ENCODE data around the gene TTYH3.

- TF ChIP-seq ELF4 (IDR thresholded peaks at IDR 0.05): no peak
- no peak for TF ChIP-seq SP1 (IDR thresholded peaks at IDR 0.05)
- no peak for TF ChIP-seq FOXK2 (IDR thresholded peaks at IDR 0.05)
- TF ChIP-seq BHLHE40 (IDR thresholded peaks at IDR 0.05; ENCODE audit: borderline replicate concordance): no peak
- TF ChIP-seq FOXA1 (IDR thresholded peaks at IDR 0.05): no peak
- no peak for TF ChIP-seq ZNF384 (IDR thresholded peaks at IDR 0.05)
- no peak for TF ChIP-seq SUZ12 (IDR thresholded peaks at IDR 0.05)
- TF ChIP-seq, protein P1, sequence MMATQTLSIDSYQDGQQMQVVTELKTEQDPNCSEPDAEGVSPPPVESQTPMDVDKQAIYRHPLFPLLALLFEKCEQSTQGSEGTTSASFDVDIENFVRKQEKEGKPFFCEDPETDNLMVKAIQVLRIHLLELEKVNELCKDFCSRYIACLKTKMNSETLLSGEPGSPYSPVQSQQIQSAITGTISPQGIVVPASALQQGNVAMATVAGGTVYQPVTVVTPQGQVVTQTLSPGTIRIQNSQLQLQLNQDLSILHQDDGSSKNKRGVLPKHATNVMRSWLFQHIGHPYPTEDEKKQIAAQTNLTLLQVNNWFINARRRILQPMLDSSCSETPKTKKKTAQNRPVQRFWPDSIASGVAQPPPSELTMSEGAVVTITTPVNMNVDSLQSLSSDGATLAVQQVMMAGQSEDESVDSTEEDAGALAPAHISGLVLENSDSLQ (IDR thresholded peaks at IDR 0.05): no peak
- TF ChIP-seq ARNT (IDR thresholded peaks at IDR 0.05): no peak
- no peak for TF ChIP-seq FOXM1 (IDR thresholded peaks at IDR 0.05; ENCODE audit: borderline replicate concordance)
- TF ChIP-seq L3MBTL2 (conservative IDR thresholded peaks at IDR 0.05): no peak
- TF ChIP-seq TARDBP (IDR thresholded peaks at IDR 0.05): no peak
- TF ChIP-seq HDGF (IDR thresholded peaks at IDR 0.05; ENCODE audit: borderline replicate concordance): no peak
- no peak for TF ChIP-seq CTBP1 (IDR thresholded peaks at IDR 0.05; ENCODE audit: borderline replicate concordance)
Measured at GRCh38 chr7:2705371-2706096, 73.7 kb downstream of the TTYH3 start.

Data from HEK293T (cell line).